HEK293 (cell line): ENCODE data around the gene GLIS1.

ENCODE experiments used
- GLI4 ChIP-seq: fragments of 450-650 bp; formaldehyde crosslinking; IDR thresholded peaks from 2 replicates; pipeline ENCODE4 v1.5.1; 2016; ENCODE audit warnings: missing biosample characterization, missing genetic modification characterization
- YY2 ChIP-seq: fragments of 450-650 bp; formaldehyde crosslinking; IDR thresholded peaks from 2 replicates; pipeline ENCODE4 v1.5.1; 2016; ENCODE audit warnings: missing biosample characterization, missing genetic modification characterization
- ZBTB17 ChIP-seq: fragments of 450-650 bp; formaldehyde crosslinking; IDR thresholded peaks from 2 replicates; pipeline ENCODE4 v1.5.1; 2016; ENCODE audit warnings: missing biosample characterization, missing genetic modification characterization
- ZFHX2 ChIP-seq: fragments of 450-650 bp; formaldehyde crosslinking; conservative IDR thresholded peaks from 2 replicates; pipeline ENCODE4 v1.5.1; 2016; ENCODE audit warnings: missing biosample characterization, missing genetic modification characterization
- ZNF140 ChIP-seq: fragments of 450-650 bp; formaldehyde crosslinking; IDR thresholded peaks from 2 replicates; pipeline ENCODE4 v1.5.1; 2016; ENCODE audit warnings: missing biosample characterization, missing genetic modification characterization
- ZNF148 ChIP-seq: fragments of 450-650 bp; formaldehyde crosslinking; IDR thresholded peaks from 2 replicates; pipeline ENCODE4 v1.5.0; 2017; ENCODE audit warnings: missing biosample characterization, missing genetic modification characterization, borderline replicate concordance
- ZNF16 ChIP-seq: fragments of 450-650 bp; formaldehyde crosslinking; IDR thresholded peaks from 2 replicates; pipeline ENCODE4 v1.5.1; 2016; ENCODE audit warnings: low read depth, missing biosample characterization, missing genetic modification characterization
- ZNF561 ChIP-seq: fragments of 450-650 bp; IDR thresholded peaks from 2 replicates; pipeline ENCODE4 v1.5.1; 2018; ENCODE audit warnings: missing biosample characterization, missing genetic modification characterization, borderline replicate concordance
- ZNF76 ChIP-seq: fragments of 450-650 bp; formaldehyde crosslinking; IDR thresholded peaks from 2 replicates; pipeline ENCODE4; 2016; ENCODE audit warnings: low read depth, missing biosample characterization, missing genetic modification characterization, borderline replicate concordance
- TF ChIP-seq, protein P1 (sequence below): fragments of 450-650 bp; formaldehyde crosslinking; IDR thresholded peaks from 2 replicates; pipeline ENCODE4 v1.5.1; 2017; ENCODE audit warnings: missing biosample characterization, missing genetic modification characterization
- TF ChIP-seq, protein P2 (sequence below): fragments of 450-650 bp; formaldehyde crosslinking; IDR thresholded peaks from 2 replicates; pipeline ENCODE4 v1.5.1; 2016; ENCODE audit warnings: missing biosample characterization, missing genetic modification characterization
- TF ChIP-seq, protein P3 (sequence below): fragments of 450-650 bp; formaldehyde crosslinking; IDR thresholded peaks from 2 replicates; pipeline ENCODE4 v1.5.1; 2016; ENCODE audit warnings: missing biosample characterization, missing genetic modification characterization

GRCh38 chr1:53547231-53547790 is 191.7 kb downstream of the GLIS1 start:
- TF ChIP-seq, protein P1, sequence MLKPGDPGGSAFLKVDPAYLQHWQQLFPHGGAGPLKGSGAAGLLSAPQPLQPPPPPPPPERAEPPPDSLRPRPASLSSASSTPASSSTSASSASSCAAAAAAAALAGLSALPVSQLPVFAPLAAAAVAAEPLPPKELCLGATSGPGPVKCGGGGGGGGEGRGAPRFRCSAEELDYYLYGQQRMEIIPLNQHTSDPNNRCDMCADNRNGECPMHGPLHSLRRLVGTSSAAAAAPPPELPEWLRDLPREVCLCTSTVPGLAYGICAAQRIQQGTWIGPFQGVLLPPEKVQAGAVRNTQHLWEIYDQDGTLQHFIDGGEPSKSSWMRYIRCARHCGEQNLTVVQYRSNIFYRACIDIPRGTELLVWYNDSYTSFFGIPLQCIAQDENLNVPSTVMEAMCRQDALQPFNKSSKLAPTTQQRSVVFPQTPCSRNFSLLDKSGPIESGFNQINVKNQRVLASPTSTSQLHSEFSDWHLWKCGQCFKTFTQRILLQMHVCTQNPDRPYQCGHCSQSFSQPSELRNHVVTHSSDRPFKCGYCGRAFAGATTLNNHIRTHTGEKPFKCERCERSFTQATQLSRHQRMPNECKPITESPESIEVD: no peak
- TF ChIP-seq, protein P2, sequence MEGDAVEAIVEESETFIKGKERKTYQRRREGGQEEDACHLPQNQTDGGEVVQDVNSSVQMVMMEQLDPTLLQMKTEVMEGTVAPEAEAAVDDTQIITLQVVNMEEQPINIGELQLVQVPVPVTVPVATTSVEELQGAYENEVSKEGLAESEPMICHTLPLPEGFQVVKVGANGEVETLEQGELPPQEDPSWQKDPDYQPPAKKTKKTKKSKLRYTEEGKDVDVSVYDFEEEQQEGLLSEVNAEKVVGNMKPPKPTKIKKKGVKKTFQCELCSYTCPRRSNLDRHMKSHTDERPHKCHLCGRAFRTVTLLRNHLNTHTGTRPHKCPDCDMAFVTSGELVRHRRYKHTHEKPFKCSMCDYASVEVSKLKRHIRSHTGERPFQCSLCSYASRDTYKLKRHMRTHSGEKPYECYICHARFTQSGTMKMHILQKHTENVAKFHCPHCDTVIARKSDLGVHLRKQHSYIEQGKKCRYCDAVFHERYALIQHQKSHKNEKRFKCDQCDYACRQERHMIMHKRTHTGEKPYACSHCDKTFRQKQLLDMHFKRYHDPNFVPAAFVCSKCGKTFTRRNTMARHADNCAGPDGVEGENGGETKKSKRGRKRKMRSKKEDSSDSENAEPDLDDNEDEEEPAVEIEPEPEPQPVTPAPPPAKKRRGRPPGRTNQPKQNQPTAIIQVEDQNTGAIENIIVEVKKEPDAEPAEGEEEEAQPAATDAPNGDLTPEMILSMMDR (tag by site-specific recombination): no peak
- TF ChIP-seq YY2 (tag by site-specific recombination) (no peak), ZNF16 (tag by site-specific recombination) (no peak), ZFHX2 (no peak), ZNF76 (tag by site-specific recombination) (no peak), ZNF140 (tag by site-specific recombination) (no peak), ZNF561 (tag by site-specific recombination) (no peak), GLI4 (tag by site-specific recombination) (no peak), ZBTB17 (no peak), ZNF148 (tag by site-specific recombination) (no peak)
- TF ChIP-seq, protein P3, sequence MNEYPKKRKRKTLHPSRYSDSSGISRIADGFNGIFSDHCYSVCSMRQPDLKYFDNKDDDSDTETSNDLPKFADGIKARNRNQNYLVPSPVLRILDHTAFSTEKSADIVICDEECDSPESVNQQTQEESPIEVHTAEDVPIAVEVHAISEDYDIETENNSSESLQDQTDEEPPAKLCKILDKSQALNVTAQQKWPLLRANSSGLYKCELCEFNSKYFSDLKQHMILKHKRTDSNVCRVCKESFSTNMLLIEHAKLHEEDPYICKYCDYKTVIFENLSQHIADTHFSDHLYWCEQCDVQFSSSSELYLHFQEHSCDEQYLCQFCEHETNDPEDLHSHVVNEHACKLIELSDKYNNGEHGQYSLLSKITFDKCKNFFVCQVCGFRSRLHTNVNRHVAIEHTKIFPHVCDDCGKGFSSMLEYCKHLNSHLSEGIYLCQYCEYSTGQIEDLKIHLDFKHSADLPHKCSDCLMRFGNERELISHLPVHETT (tag by site-specific recombination): no peak
